Hepatocyte (in vitro differentiated cells): Measurements from ENCODE around the gene RFX4.

Experiments
- EZH2 ChIP-seq: fragments of 200-600 bp; sonication (generic); IDR thresholded peaks from 2 replicates; pipeline ENCODE4 v1.6.1; 2016; ENCODE audit warnings: antibody characterized with exemption, mild to moderate bottlenecking, borderline replicate concordance
- EZH2phosphoT487 ChIP-seq: fragments of 200-600 bp; sonication (generic); IDR thresholded peaks from one replicate; pipeline ENCODE4 v1.6.1; 2018; ENCODE audit warnings: antibody characterized with exemption, mild to moderate bottlenecking, low read depth, moderate library complexity; ENCODE audit not compliant: unreplicated experiment, severe bottlenecking
- TF ChIP-seq, protein P1 (sequence below): fragments of 200-600 bp; sonication (generic); IDR thresholded peaks from 2 replicates; pipeline ENCODE4 v1.5.1; 2016; ENCODE audit warnings: antibody characterized with exemption, mild to moderate bottlenecking; ENCODE audit not compliant: poor library complexity

DNA sequence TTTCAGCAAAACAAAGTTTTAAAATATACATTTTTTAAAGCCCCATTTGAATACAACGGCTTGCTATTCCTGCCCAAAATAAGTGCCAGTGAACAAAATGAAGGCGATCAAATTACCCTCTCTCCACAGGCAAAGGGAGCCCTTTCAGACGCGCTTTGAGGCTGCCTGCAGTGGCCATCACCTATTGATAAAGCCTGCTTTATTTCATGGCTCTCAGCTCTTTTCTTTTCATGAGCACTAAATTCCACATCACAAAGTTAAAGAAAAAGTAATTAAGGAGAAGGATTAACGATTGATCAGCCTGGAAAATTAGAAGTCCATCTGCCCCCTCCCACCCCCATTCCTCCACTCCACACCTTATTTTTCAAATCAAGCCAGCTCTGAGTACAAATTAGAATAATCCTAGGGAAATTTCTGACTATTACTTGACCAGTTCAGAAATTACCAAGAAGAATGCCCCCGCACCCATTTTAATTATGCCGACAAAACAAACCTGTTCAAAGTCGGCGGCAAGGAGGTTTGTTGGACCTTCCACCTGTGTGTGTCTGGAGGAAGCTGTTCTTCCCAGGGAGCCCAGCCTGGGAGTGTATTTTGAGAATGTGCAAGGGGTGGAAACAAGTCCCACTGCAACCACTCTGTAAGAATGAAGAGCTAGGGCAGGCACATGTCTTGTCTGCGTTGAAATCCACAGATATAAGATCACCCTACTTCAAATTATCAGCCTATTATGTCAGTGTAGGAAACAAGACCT, 127.5 kb downstream of the RFX4 start:
- TF ChIP-seq, protein P1, sequence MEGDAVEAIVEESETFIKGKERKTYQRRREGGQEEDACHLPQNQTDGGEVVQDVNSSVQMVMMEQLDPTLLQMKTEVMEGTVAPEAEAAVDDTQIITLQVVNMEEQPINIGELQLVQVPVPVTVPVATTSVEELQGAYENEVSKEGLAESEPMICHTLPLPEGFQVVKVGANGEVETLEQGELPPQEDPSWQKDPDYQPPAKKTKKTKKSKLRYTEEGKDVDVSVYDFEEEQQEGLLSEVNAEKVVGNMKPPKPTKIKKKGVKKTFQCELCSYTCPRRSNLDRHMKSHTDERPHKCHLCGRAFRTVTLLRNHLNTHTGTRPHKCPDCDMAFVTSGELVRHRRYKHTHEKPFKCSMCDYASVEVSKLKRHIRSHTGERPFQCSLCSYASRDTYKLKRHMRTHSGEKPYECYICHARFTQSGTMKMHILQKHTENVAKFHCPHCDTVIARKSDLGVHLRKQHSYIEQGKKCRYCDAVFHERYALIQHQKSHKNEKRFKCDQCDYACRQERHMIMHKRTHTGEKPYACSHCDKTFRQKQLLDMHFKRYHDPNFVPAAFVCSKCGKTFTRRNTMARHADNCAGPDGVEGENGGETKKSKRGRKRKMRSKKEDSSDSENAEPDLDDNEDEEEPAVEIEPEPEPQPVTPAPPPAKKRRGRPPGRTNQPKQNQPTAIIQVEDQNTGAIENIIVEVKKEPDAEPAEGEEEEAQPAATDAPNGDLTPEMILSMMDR, result no peak
- TF ChIP-seq EZH2phosphoT487 (no peak), EZH2 (no peak)
